Neuronal stem cell (in vitro differentiated cells): Measurements from ENCODE around the gene SENP6.
"Not testable (repeated sequence)": the region's sequence is repeated elsewhere in the genome, so short reads cannot be mapped to it uniquely, and the experiment has no call there.

Source experiments
- DNase-seq: peaks from one replicate; pipeline ENCODE4 v3.0.0-alpha.2; 2013; ENCODE audit warnings: low spot score
- H2AFZ ChIP-seq: one replicate; pipeline ENCODE4 v1.6.1; 2013; ENCODE audit warnings: mild to moderate bottlenecking, low read length, inconsistent platforms
- H2AK5ac ChIP-seq: 2 replicates; pipeline ENCODE4 v1.6.1; 2013; ENCODE audit warnings: low read depth, mild to moderate bottlenecking, inconsistent platforms, low read length, moderate library complexity, mixed read lengths
- H2BK120ac ChIP-seq: 2 replicates; pipeline ENCODE4 v1.6.1; 2013; ENCODE audit warnings: low read depth, mild to moderate bottlenecking, inconsistent platforms, low read length, moderate library complexity, mixed read lengths
- H2BK12ac ChIP-seq: one replicate; pipeline ENCODE4 v1.6.1; 2013; ENCODE audit warnings: low read length, inconsistent platforms
- H2BK15ac ChIP-seq: 2 replicates; pipeline ENCODE4 v1.6.1; 2013; ENCODE audit warnings: mild to moderate bottlenecking, low read length, inconsistent platforms, mixed read lengths
- H2BK5ac ChIP-seq: one replicate; pipeline ENCODE4 v1.6.1; 2013; ENCODE audit warnings: inconsistent platforms, mild to moderate bottlenecking, low read length, moderate library complexity
- H3K14ac ChIP-seq: one replicate; pipeline ENCODE4 v1.6.1; 2013; ENCODE audit warnings: low read length, inconsistent platforms
- H3K18ac ChIP-seq: 2 replicates; pipeline ENCODE4 v1.6.1; 2013; ENCODE audit warnings: low read length, inconsistent platforms
- H3K23ac ChIP-seq: 2 replicates; pipeline ENCODE4 v1.6.1; 2013; ENCODE audit warnings: low read depth, mild to moderate bottlenecking, mixed read lengths, low read length, inconsistent platforms; ENCODE audit not compliant: poor library complexity
- H3K27ac ChIP-seq: replicated peaks from 3 replicates; pipeline ENCODE4 v1.5.1; 2013; ENCODE audit warnings: low read length, inconsistent platforms
- H3K27me3 ChIP-seq, 3 experiments: 2 replicates each; pipeline ENCODE4 v1.6.1; 2013; ENCODE audit warnings: low read length in 3 of 3, mild to moderate bottlenecking in 2 of 3, inconsistent platforms in 1 of 3, low read depth in 1 of 3, mixed read lengths in 1 of 3, moderate library complexity in 1 of 3; ENCODE audit not compliant: control insufficient read depth in 3 of 3, insufficient read depth in 3 of 3
- H3K36me3 ChIP-seq, 2 donors: replicated peaks in 1 of 2; 2 replicates each; pipeline ENCODE4 v1.6.1; 2013; ENCODE audit warnings: low read length in 2 of 2; ENCODE audit not compliant: control insufficient read depth in 2 of 2, insufficient read depth in 2 of 2
- H3K4ac ChIP-seq: 2 replicates; pipeline ENCODE4 v1.6.1; 2013; ENCODE audit warnings: inconsistent platforms, mild to moderate bottlenecking, low read length, moderate library complexity
- H3K4me1 ChIP-seq, 2 donors: 1 replicate in 1 of 2; 2 replicates in 1 of 2; pipeline ENCODE4 v1.6.1; 2013; ENCODE audit warnings: low read length in 2 of 2, low read depth in 1 of 2; ENCODE audit not compliant: control insufficient read depth in 2 of 2, insufficient read depth in 1 of 2
- H3K4me2 ChIP-seq: one replicate; pipeline ENCODE4 v1.6.1; 2013; ENCODE audit warnings: mild to moderate bottlenecking, low read length, inconsistent platforms; ENCODE audit not compliant: insufficient read depth, poor library complexity, severe bottlenecking
- H3K4me3 ChIP-seq, 2 donors: 2 replicates each; pipeline ENCODE4 v1.5.1; 2013; ENCODE audit warnings: low read length in 2 of 2, mild to moderate bottlenecking in 2 of 2, inconsistent platforms in 1 of 2, moderate library complexity in 1 of 2
- H3K79me1 ChIP-seq: one replicate; pipeline ENCODE4 v1.6.1; 2013; ENCODE audit warnings: low read depth, mild to moderate bottlenecking, inconsistent platforms, low read length, moderate library complexity
- H3K9ac ChIP-seq: one replicate; pipeline ENCODE4 v1.6.1; 2013; ENCODE audit warnings: mild to moderate bottlenecking, low read depth, low read length, inconsistent platforms; ENCODE audit not compliant: poor library complexity
- H3K9me3 ChIP-seq, 2 donors: replicated peaks in 1 of 2; 2 replicates each; pipeline versions ENCODE3 to v1.6.1; 2013; ENCODE audit warnings: low read length in 2 of 2, mild to moderate bottlenecking in 2 of 2, inconsistent platforms in 1 of 2, low read depth in 1 of 2, mixed read lengths in 1 of 2, moderate library complexity in 1 of 2; ENCODE audit not compliant: control insufficient read depth in 2 of 2, insufficient read depth in 1 of 2
- H4K8ac ChIP-seq: one replicate; pipeline ENCODE4 v1.6.1; 2013; ENCODE audit warnings: low read depth, mild to moderate bottlenecking, inconsistent platforms, low read length, moderate library complexity
- H4K91ac ChIP-seq: one replicate; pipeline ENCODE4 v1.6.1; 2013; ENCODE audit warnings: low read length, low read depth, mild to moderate bottlenecking, inconsistent platforms; ENCODE audit not compliant: poor library complexity
- WGBS, 2 donors: extraction: QIAGEN DNeasy Blood & Tissue Kit; methylation state at CpG; one replicate each; pipeline ENCODE4 v1.1.7; 2013; ENCODE audit warnings: missing lambda C conversion rate in 2 of 2, mixed read lengths in 1 of 2; ENCODE audit not compliant: insufficient read length in 2 of 2, insufficient replicate concordance in 1 of 2; ENCODE audit errors: extremely low coverage in 2 of 2; 5-methylcytosine and 5-hydroxymethylcytosine counted together

SENP6 gene

DNA sequence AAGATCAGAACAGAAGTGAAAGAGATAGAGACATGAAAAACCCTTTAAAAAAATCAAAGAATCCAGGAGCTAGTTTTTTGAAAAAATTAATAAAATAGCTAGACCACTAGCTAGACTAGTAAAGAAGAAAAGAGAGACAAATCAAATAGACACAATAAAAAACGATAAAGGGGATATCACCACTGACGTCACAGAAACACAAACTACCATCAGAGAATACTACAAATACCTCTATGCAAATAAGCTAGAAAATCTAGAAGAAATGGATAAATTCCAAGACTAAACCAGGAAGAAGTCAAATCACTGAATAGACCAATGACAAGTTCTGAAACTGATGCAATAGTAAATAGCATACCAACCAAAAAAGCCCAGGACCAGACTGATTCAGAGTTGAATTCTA, 29.6 kb upstream of the SENP6 start:
- H3K4me2 ChIP-seq: no peak overlapping the region
- H3K79me1 ChIP-seq: no peaks in the 10 kb centered on the region
- WGBS, 2 donors: no CpG with 5 or more reads among the region's 2 CpGs
- H3K14ac ChIP-seq: no peak overlapping the region
- H3K4me1 ChIP-seq: no peaks in the 10 kb centered on the region
- H3K27ac ChIP-seq: no peak overlapping the region
- H3K9ac ChIP-seq: no peak overlapping the region
- no peak overlapping the region for H3K23ac ChIP-seq
- no peak overlapping the region for H2BK12ac ChIP-seq
- H2AK5ac ChIP-seq: no peak overlapping the region
- DNase-seq: no peak
- no peak overlapping the region for H3K18ac ChIP-seq
- no peak overlapping the region for H4K8ac ChIP-seq
- H3K9me3 ChIP-seq: peaks cover 1 to 5% of the 10 kb centered on the region in 2 donors
- peaks cover 0 to 2% of the 10 kb centered on the region in 2 donors for H3K36me3 ChIP-seq
- no peak overlapping the region for H2AFZ ChIP-seq
- H2BK120ac ChIP-seq: no peak overlapping the region
- H3K27me3 ChIP-seq: peaks cover 0 to 2% (median 0%) of the 10 kb centered on the region in 3 experiments
- H2BK15ac ChIP-seq: no peak overlapping the region
- H2BK5ac ChIP-seq: no peak overlapping the region
- no peak overlapping the region for H3K4me3 ChIP-seq
- no peak overlapping the region for H4K91ac ChIP-seq
- no peak overlapping the region for H3K4ac ChIP-seq

DNA sequence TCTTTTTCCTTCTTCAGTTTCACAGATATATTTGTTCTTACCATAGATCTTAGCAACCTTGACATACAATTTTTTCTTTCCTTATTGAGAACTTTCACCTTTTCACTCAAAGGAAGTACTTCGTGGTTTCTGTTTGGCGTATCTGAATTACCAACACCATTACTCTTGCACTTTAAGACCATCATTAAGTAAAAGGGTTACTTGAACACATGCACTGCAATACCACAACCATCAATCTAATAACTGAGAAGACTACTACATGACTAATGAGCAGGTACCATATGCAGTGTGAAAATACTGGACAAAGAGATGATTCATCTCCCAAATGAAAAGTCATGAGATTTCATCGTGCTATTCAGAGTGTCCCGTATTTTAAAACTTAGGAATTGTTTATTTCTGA, 21.7 kb upstream of the SENP6 start:
- H3K23ac ChIP-seq: no peak overlapping the region
- H3K4me3 ChIP-seq: no peak overlapping the region
- H3K18ac ChIP-seq: no peak overlapping the region
- H4K91ac ChIP-seq: no peak overlapping the region
- H4K8ac ChIP-seq: no peak overlapping the region
- no peak overlapping the region for H2BK120ac ChIP-seq
- no peak for DNase-seq
- no peak overlapping the region for H2BK15ac ChIP-seq
- H2BK12ac ChIP-seq: no peak overlapping the region
- H3K9me3 ChIP-seq: peaks cover 0 to 4% of the 10 kb centered on the region in 2 donors
- H3K4me2 ChIP-seq: no peak overlapping the region
- H2BK5ac ChIP-seq: no peak overlapping the region
- no CpG with 5 or more reads among the region's 4 CpGs for WGBS, 2 donors
- H2AFZ ChIP-seq: no peak overlapping the region
- no peaks in the 10 kb centered on the region for H3K27me3 ChIP-seq
- H3K27ac ChIP-seq: no peak overlapping the region
- no peak overlapping the region for H3K14ac ChIP-seq
- no peaks in the 10 kb centered on the region for H3K36me3 ChIP-seq
- no peaks in the 10 kb centered on the region for H3K4me1 ChIP-seq
- peaks cover 1% of the 10 kb centered on the region for H3K79me1 ChIP-seq
- no peak overlapping the region for H3K4ac ChIP-seq
- no peak overlapping the region for H2AK5ac ChIP-seq
- H3K9ac ChIP-seq: no peak overlapping the region

DNA sequence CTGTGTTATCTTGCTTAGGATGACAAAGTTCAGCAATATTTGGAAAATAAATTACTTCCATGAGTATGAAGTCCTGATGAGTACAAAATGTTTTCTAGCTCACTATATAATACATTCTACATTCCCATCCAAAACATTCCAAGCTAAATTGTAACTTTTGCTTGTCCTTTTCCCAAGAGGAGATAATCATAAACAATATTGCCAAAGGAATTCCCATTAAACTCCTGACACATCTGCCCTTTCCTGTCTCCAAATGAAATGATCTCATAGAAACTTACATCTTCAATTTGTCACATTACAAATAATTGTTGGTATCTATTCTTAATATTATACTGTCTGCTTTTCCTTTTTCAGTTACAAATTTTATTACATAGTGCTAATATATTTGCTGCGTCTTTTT, 20.4 kb upstream of the SENP6 start:
- Histone ChIP-seq H2BK15ac (no peak overlapping the region), H3K4me2 (no peak overlapping the region), H3K79me1 (peaks cover 1% of the 10 kb centered on the region), H3K9ac (no peak overlapping the region), H2AK5ac (no peak overlapping the region), H3K36me3 (no peaks in the 10 kb centered on the region), H3K14ac (no peak overlapping the region), H3K4me3 (no peak overlapping the region), H3K27me3 (no peaks in the 10 kb centered on the region), H4K91ac (no peak overlapping the region), H3K18ac (no peak overlapping the region), H2BK120ac (no peak overlapping the region), H3K4me1 (no peaks in the 10 kb centered on the region), H3K23ac (no peak overlapping the region), H3K9me3 (peaks cover 0 to 5% of the 10 kb centered on the region in 2 donors), H2AFZ (no peak overlapping the region), H2BK12ac (no peak overlapping the region), H2BK5ac (no peak overlapping the region), H4K8ac (no peak overlapping the region), H3K27ac (no peak overlapping the region), H3K4ac (no peak overlapping the region)
- no CpG with 5 or more reads among the region's 1 CpG for WGBS, 2 donors
- no peak for DNase-seq

DNA sequence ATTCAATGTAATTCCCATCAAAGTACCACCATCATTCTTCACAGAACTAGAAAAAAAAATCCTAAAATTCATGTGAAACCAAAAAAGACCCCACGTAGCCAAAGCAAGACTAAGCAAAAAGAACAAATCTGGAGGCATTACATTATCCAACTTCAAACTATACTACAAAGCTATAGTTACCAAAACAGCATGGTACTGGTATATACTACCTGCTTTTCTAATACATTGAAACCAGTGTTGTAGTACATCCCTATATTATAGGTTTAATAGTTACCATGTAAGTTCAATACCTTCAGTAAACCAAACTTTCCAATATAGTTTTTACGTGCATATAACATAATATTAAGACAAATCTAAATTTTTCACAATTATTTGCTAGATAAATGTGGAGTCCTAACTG, 17.1 kb upstream of the SENP6 start:
- not testable (repeated sequence) for H3K27me3 ChIP-seq, H2AK5ac ChIP-seq

More for the DNA sequence above, 17.1 kb upstream of the SENP6 start:
- H3K27ac ChIP-seq, H3K4me2 ChIP-seq, H2BK5ac ChIP-seq, H3K36me3 ChIP-seq, H3K23ac ChIP-seq, DNase-seq, H2BK120ac ChIP-seq, H3K14ac ChIP-seq, H2BK12ac ChIP-seq, H3K9ac ChIP-seq, H2BK15ac ChIP-seq, H4K91ac ChIP-seq, H3K79me1 ChIP-seq, H2AFZ ChIP-seq, H3K9me3 ChIP-seq, H3K4me3 ChIP-seq, H3K18ac ChIP-seq, H3K4me1 ChIP-seq, H3K4ac ChIP-seq, H4K8ac ChIP-seq: not testable (repeated sequence)
- WGBS, 2 donors: no CpG with 5 or more reads among the region's 2 CpGs
